AML-193 (cell line): ENCODE measurements around the gene PDCD1.
"Not testable (repeated sequence)": the region's sequence is repeated elsewhere in the genome, so short reads cannot be mapped to it uniquely, and the experiment has no call there.

ENCODE experiments used
- DNase-seq, 2 experiments: peaks; one replicate each; lab custom pipeline; 2025; lab: John Stamatoyannopoulos, UW

The PDCD1 gene

DNA sequence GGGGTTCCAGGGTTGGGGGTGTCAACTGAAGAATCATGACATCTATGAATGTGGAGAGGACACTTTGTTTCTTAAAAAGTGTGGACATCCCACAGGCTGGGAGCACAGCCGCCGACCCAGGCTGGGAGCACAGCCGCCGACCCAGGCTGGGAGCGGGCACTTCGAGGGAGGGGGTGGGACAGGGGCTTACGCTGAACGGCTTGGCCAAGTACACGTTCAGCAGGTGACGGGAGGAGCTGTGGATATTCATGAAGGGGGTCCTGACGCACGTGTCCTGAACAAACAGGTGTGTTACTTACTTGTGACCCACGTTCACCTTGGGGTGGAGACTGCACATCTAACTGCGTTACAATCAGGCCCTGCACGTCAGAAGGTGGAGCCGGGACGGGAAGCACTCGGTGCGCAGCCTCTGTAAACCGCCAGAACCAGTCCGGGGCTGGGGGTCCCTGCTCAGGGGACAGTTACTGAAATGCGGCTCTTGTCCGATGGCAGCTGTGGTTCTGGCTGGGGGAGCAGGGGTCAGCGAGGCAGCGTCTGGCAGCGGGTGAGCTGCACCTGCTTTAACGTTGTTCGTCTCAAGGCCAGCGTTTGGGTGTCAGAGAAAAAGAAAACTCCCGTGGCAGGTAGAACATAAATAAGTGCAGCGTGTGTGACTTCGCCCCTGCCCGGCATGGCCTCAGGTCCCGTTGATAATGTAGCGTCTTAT lies 58.3 kb downstream of the PDCD1 start:
- DNase-seq = not testable (repeated sequence)
